HG03108 (cell line): ENCODE results near the gene JRKL.

Experiments used
- ATAC-seq: cut with Tn5 transposase; IDR thresholded peaks from one replicate; pipeline ENCODE4 v1.9.1; 2021; ENCODE audit warnings: moderate library complexity; ENCODE audit not compliant: unreplicated experiment

The JRKL gene

DNA sequence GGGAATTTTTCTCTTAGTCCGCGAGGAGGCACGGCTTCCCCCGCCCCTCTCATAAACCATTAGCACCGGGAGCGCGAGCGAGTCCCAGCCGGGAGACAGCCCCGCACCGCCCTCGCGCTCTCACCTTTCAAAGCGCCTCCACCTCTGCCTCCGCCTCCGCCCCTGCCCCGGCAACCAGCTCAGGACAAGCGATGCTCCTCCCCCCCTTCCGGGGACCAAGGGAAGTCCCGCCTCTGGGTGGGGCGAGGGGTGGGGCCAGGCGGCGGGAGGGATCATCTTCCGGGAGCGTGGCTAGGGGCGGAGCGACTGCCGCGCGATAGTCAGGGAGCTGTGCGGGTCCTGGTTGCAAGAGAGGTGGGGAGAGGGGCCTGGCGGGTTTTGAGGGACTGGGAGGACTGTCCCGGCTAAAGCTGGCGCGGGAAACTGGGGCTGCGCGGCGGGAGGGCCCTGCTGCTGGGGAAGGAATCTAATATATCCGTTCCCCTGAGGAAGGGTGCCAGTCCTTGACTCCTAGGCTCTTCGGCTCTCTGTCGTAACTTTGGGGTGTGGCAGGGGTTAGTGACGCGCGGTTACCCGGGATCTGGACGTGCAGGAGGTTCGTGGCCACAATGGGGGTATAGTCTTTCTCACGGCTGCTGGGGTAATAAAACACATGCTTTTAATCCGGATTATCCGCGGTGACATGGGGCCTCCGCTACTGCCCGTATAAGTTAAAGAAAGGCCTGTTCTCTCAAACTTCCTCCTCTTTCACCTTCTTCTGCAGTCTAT is at the start of gene JRKL, which contains the start of gene CCDC82:
JRKL (plus strand) TSS at position 294 of the 768 bp plus-strand sequence. CDS start 637 bp downstream, outside the sequence.
CCDC82 (minus strand) TSS at position 193 of the 768 bp plus-strand sequence. CDS start 5,165 bp downstream, outside the sequence.
- ATAC-seq, result peak; percentile 95

DNA sequence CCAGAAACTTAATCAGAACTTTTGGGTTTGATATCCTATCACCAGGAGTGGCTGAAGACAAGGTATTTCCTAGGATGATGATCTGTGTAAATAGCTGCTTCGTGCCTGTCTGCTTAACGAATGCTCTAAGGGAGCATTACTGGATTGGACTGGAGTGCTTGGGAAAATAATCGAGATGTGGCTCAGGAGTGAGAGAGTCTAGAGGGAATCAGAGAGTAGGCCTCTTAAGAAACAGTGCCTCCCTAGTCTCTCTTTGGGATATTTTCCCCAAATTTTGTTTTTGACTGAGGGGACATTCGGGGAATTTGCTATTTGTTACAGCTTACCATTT is 49.3 kb upstream of the JRKL start:
- ATAC-seq, result no peak

DNA sequence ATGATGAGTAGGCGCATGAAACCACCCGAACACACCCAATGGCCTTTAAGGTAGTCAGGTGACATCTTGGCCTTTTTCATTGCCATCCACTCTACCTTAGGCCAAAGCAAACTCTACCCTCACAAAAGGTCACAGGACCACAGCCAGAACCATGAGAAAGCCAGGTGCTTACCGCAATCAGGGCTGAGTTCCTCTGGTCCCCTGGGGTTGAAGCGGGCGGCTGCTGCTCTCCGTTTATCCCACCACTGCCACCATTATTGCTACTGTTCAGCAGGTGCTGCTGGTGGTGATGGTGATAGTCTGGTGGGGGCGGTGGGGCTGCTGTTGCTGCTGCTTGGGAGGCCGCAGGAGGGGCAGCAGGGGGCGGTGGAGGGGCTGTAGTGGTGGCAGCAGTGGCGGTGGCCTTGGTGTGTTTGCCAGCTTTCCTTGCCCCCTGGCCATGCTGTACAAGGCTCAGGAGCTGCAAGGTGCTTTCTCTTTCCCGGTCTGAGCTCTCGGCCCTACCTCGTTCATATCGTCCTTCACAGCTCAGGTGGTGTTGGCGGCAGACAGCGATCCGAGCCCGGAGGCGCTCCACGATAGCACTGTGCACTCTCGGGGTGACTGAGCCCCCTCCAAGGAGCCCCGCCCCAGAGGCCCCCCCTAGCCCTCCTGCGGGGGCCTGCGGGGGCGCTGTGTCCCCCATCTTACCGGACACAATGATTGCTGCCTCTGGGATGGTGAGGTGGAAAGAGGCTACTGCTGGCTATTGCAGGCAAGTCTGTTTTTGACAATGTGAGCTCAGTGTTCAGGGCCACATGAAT is 48.4 kb upstream of the JRKL start:
- ATAC-seq, result peak; percentile 31

DNA sequence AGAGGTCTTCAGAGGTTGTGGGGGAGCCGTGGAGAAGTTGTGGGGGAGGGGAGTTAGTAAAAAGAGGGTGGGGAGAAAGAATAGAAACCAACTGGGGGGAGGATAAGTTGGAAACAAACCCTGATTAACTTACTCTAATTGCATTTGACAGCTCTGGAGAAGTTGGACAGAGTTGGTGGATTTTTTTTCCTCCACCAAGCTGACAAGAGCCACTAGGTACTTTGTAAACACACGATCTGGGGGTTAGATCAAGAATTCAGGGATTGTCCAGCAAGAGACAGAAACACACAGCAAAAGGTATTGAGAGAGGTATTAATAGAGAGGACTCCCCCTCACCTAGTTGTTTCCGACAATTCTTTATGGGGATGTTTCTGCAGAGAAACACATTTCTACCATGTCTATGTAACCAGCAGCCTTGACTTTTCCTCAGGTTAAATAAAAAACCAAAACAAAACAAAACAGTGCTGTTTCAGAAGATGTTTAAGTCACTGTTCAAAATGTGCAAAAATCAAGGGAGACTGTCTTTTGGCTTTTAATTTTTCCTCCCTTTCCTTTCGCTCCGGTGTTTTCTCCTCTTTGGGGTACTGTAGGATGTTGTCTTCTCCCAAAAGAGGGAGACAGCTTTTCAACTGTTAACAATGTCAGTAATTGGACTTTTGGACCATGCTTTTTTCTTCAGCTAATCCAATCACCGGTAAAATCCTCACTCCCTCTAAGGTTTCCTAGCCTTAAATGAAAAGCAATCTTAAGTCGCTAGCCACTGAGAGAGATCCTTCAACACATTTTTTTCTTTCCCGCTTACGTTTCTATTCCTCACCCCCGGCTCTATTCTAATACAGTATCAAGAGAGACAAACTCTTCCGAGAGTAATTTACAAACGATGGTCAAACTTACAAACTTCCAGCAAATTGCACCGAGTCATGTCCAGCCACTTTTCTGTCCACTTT is 47.5 kb upstream of the JRKL start:
- no peak for ATAC-seq

DNA sequence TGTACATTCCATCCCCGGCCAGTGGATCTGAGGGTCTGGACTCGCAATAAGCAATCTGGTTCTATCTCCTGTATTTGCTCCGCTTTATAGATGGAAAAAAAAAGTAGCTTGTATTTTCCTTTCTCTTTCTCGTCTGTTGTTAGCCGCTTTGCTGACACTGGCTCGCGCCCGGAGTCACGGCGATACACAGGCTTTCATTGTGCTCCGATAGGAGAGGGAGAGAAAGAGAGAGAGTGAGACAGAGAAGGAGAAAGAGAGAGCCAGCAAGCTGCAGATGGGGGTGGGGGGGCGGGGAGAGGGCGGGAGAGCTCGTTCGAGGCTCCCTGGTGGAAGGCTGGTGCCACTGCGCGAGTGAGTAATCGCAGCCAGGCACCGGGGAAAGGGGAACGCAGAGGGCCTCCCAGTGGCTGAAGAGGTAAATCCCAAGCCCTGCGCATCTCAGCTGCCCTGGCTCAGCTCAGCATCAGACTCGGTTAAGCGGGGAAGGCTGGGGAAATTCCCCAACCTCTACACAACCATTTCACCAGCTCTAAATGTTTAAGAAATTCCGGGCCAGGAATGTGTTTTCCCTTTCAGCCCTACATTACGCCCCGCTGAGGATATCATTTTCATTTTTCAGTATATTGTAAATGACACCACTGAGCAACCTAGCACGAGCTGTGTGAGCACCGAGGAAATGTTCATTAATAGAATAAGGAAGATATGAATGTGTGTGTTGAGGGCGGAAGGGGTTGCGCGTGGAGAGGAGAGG is 46.7 kb upstream of the JRKL start, which contains the start of gene MAML2:
MAML2 (minus strand) TSS at position 235 of the 751 bp plus-strand sequence. CDS start 1,300 bp downstream, outside the sequence.
- peak; percentile 75 for ATAC-seq

DNA sequence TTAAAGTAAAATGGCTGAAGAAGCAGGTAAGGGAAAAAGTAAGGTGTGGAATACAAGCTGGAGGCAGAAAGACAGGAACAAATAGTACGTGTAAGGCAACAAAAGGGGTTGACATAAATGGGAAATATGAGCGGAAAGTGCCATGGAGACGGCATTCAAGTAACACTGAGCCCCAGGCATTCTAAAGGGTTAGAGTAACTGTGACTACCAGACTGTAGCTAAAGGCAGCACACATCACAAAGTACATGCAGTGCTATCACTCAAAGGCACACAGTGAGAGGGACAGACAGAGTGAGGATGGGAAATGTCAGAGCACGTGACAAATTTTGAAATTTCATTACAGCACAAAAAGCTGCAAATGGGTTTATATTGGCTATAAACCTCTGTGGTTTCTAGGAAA is 33.0 kb upstream of the JRKL start:
- no peak for ATAC-seq

DNA sequence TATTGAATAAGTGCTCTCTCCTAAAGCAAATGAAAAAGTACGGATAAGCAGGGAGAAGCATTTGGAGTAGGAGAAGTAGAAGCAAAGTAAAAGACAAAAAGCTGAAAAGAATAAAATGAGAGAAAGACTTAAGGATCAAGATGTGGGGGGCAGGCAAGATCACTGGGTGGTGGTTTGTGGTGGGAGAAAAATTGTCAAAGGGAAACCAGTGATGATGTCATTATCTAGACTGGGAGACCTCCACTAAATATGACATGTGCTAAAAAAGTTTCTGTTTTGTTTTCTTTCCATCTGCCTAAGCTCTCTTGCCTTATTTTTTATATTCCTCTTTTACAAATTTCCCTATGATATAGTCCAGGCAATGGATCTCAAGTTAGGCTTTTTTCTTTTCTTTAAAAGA is 32.0 kb upstream of the JRKL start:
- no peak for ATAC-seq

DNA sequence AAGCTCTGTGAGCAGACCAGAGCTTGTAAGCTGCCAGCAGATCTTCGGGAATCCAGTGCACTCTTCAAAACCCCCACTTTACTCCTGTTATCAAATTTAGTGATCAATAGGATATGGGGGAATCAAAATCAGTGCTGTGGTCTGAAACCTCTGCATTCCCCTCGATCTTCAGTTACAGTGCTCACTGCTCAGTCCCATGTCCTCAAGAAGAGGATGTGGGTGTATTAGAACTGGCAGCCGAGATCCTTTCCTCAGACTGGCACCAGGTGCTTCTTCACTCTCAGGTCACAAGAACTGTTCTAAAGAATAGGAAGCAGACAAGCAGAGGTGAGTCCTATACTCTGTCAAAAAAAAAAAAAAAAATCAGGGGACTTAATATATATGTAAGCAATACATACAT is 31.5 kb upstream of the JRKL start:
- ATAC-seq, result no peak

DNA sequence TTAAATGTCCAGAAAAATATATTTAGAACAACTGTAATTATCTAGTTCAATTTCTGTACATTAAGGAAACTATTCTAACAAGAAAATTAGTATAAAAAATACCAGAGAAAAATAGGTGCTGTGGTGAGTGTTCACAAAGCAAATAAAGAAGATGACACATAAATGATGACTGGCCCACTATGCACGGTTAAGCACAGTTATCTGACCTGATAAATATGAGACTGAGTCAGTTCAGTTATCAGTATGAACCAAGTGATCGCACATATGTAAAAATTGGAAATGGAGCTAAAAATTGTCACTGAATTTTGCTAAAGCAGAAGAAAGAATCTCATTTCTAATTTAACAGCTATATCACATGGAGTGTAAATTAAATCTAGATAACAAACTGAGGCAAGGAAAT is 28.0 kb upstream of the JRKL start:
- no peak for ATAC-seq

DNA sequence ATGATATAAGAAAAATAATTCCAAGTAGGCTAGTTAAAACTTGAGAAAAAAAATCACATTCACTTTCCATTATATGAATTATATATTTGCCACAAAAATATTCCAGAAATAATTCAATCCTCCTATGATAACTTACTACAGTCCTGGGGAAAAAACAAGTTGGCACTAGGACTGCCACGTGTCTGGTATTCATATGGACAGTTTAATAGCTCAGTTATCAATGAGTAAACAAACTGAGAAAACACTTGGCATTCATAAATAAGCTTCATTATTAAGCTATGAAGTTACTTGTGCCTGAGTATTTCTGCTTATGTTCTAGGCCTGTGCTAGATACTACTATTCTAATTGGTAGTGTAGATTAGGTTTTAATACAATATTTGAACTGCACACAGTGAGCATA is 24.3 kb upstream of the JRKL start:
- no peak for ATAC-seq

DNA sequence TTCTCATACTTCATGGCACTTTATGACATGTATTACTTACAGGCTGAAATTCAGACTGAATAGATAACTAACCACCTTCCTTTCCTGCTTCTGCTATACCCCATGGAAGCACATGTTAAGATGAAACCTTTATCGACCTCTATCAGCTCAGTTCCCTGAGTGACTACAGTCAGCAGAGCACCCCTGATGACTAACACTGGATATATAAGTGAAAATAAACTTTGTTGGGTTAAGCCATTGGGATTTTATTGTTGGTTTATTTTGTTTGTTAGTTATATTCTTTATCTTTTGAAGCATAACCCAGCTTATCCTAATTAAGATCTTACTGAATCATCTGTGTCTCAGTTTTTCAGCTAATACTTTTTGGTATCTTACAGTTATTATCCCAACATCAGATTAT is 23.8 kb upstream of the JRKL start:
- no peak for ATAC-seq

DNA sequence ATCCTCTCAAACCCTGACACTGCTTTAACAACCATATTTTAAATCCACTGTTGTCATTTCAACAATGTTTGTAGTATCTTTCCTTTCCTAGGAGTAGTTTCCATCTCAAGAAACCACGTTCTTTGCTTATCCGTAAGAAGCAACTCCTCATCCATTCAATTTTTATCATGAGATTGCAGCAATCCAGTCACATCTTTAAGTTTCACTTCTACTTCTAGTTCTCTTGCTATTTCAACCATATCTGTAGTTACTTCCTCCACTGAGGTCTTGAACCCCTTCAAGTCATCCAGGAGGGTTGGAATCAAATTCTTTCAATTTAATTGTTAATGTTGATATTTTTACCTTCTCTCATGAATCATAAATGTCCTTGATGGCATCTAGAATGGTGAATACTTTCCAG is 22.5 kb upstream of the JRKL start:
- ATAC-seq, result no peak

DNA sequence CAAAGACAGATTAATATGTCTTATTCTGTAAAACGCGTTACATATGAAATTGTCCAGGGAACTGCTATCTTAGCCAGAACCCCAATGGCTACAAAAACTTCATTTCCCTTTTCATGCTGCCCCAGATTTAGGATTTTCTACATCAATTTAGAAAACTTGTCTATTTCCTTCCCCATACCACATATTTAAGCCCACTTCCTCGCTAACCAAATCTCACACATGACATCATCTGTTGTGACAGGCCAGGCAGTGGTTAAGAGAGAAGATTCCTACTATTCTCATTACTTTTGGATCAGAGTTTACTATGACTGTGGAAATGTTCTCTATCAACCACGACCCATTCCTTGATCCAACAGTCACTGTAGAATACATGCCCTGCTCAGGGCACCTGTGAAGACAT is 16.0 kb upstream of the JRKL start:
- no peak for ATAC-seq

DNA sequence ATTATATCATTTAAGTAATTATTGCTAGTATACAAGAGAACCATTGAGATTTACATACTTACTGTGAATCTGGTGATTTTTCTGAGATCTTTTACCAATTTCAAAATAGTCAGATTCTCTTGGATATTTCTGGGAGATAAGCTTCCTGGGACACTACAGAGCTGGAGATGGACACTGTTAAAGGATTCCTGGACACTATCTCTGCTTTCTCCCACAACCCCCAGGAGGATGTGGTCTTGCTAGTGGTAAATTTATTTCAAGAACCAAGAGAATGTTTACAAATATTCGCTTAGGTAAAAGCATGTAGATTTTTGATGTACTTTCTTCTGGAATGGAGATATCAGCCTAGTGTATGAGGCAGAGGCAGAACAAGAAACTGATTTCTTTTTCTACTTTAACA is 13.0 kb upstream of the JRKL start:
- no peak for ATAC-seq

DNA sequence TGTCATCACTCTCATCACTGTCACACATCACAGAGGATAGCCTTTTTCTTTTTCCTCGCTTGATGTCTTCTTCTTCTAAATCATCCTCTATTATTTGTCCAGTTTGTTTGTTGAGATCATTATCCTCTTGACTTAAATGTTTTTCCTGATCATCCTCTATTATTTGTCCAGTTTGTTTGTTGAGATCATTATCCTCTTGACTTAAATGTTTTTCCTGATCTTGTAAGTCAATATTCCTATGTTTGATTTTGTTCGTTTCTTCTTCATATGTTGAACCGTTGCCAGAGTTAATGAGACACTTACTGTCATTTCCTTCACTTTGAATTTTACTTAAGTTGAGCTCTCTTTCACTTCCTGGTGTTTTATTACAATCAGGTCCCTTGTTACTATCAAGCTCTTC is 5.7 kb upstream of the JRKL start:
- no peak for ATAC-seq

DNA sequence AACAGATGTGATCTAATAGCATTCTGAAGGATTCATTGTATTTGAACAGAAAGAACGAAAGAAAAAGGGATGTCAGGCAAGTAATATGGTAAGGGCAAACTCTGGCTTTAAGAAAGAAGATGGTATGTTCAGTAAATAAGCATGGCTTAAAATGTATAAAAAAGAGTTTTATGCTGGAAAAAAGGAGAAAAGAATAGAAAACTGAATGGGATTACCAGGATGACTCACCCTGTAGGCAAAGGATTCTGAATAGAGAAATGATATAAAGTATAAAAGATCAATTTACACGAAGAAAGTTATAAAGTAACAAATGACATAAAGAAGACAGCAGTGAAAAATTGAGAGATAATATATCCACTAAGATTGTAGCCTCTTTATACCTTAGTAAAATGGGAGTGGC is 4.6 kb upstream of the JRKL start:
- no peak for ATAC-seq

DNA sequence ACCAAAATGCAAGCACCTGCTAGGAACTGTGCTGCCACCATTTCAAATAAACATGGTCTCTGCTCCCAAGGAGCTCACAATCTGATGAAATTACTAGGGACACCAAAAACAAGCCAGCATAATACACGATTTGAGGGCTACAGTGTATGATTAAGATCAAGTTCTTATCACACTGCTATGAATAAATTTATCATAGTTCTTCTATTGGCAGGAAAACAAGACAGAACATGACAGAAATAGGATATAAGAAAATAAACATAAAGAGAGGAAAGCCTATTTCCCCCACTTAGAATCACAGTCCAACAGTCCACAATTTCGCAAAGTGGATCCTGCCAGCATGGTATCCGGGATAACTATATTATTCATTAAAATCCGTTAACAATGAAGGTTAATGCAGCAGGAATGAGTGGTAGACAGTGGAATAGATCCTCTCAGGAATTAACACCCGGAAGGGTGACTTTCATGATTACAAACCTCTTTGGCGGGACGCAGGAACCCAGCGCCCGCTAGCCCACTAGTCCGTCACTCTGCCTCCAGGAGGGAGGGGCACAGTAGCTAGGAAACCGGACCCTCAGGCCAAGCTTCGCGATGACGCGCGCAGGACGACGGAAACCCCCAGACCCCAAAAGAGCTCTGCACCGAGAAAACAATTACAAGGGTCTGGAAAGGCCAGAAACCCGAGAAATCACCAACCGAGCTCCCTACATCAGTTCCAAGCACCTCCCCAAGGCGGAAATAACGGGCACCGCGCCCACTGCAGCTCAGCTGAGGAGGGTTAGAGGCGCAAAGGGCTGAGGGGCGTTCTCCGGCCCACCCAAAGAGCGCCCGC is 708 bp upstream of the JRKL start:
- peak; percentile 36 for ATAC-seq

DNA sequence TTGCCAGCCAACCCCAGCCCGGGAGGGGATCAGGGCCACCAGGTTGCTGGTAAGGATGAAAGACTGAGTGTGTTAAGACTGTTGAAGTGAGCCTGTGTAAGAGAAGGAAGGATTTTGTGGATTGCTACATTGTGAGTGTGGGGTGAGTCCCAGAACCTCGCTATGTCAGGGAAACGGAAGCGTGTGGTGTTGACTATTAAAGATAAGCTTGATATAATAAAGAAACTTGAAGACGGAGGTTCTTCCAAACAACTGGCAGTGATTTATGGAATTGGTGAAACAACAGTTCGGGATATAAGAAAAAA is 627 bp downstream of the JRKL start:
- no peak for ATAC-seq

DNA sequence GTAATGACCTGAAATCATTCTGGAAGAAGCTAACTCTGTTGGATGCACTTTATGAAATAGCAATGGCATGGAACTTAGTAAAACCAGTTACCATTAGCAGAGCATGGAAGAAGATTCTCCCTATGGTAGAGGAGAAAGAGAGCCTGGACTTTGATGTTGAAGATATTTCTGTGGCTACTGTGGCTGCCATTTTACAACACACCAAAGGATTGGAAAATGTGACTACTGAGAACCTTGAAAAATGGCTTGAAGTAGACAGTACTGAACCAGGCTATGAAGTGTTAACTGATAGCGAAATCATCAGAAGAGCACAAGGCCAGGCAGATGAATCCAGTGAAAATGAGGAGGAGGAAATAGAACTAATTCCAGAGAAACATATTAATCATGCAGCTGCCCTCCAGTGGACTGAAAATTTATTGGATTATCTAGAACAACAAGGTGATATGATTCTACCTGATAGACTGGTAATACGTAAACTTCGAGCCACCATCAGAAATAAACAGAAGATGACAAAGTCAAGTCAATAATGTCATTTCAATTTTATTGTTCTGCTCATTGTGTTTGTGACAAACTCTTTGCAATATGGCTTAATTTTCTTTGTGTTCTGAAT is 2.0 kb downstream of the JRKL start:
- no peak for ATAC-seq
